ENCODE data around the gene FBXO34.

- TF ChIP-seq EP300 (IDR thresholded peaks at IDR 0.05; ENCODE audit: borderline replicate concordance) = no peak
- no peak for TF ChIP-seq NFIC (IDR thresholded peaks at IDR 0.05)
These were observed 10.2 kb downstream of the FBXO34 start for GRCh38 chr14:55281316-55281839.

Data from Ishikawa (cell line).